Gastroesophageal sphincter (tissue), 4 donors: ENCODE measurements around the gene ARL16. TPM values are rescaled to one million over a fixed set of nuclear protein-coding genes. Genes with fewer than 3 reads are reported as not detected.

Experiments used
- ATAC-seq: fragments of 150-250 bp; one replicate; pipeline ENCODE4 v1.9.1; 2016; ENCODE audit warnings: mild to moderate bottlenecking, moderate library complexity
- H3K27ac ChIP-seq, 4 donors: fragments of 200-600 bp; sonication (generic) in 3 of 4; 1 replicate in 3 of 4; 2 replicates in 1 of 4; pipeline ENCODE4 v1.5.1; 2016 to 2019
- H3K27me3 ChIP-seq: fragments of 200-600 bp; sonication (generic); one replicate; pipeline ENCODE4 v1.5.1; 2019
- H3K36me3 ChIP-seq, 2 donors: fragments of 200-600 bp; sonication (generic); one replicate each; pipeline ENCODE4 v1.5.1; 2019; ENCODE audit warnings: control low read depth in 1 of 2
- H3K4me1 ChIP-seq, 3 donors: fragments of 200-600 bp; sonication (generic); 1 replicate in 2 of 3; 2 replicates in 1 of 3; pipeline ENCODE4 v1.5.1; 2016 to 2019; ENCODE audit warnings: control low read depth in 2 of 3
- H3K4me3 ChIP-seq, 2 donors: fragments of 200-600 bp; sonication (generic); one replicate each; pipeline ENCODE4 v1.5.1; 2019; ENCODE audit warnings: mild to moderate bottlenecking in 1 of 2, moderate library complexity in 1 of 2
- H3K9me3 ChIP-seq, 3 donors: fragments of 200-600 bp; sonication (generic); one replicate each; pipeline ENCODE4 v1.5.1; 2017 to 2019; ENCODE audit warnings: control low read depth in 2 of 3
- EP300 ChIP-seq: sonication (generic); formaldehyde crosslinking; IDR thresholded peaks from one replicate; pipeline ENCODE4 v1.6.1; 2017; ENCODE audit warnings: antibody characterized with exemption, mild to moderate bottlenecking
- POLR2A ChIP-seq, 2 donors: fragments of 450-650 bp; IDR thresholded peaks; one replicate each; pipeline ENCODE4 v1.6.1; 2017; ENCODE audit warnings: antibody characterized with exemption in 2 of 2, mild to moderate bottlenecking in 2 of 2, moderate library complexity in 1 of 2
- POLR2AphosphoS5 ChIP-seq: sonication (generic); formaldehyde crosslinking; IDR thresholded peaks from one replicate; pipeline ENCODE4 v1.6.1; 2017; ENCODE audit warnings: antibody characterized with exemption
- WGBS, 2 donors: methylation state at CpG; one replicate each; pipeline ENCODE4 v1.1.5; 2018; ENCODE audit warnings: low coverage in 1 of 2; 5-methylcytosine and 5-hydroxymethylcytosine counted together
- total RNA-seq, 4 donors: library from RNA; depleted of rRNA; stranded (reverse); fragments of >200 nt; gene quantifications; one replicate each; pipeline ENCODE4 v1.1.0, GENCODE V29; 2016
- TF ChIP-seq, protein P1 (sequence below), 4 experiments: fragments of 200-600 bp in 2 of 4; fragments of 450-650 bp in 2 of 4; sonication (generic) in 1 of 4; IDR thresholded peaks; one replicate each; pipeline ENCODE4 v1.5.1; 2017 to 2019; ENCODE audit warnings: antibody characterized with exemption in 4 of 4, mild to moderate bottlenecking in 2 of 4, moderate library complexity in 2 of 4

ARL16 gene
- total RNA-seq, 4 donors from 2014 or later, result 26.2 to 52.8 (median 30.2) TPM

DNA sequence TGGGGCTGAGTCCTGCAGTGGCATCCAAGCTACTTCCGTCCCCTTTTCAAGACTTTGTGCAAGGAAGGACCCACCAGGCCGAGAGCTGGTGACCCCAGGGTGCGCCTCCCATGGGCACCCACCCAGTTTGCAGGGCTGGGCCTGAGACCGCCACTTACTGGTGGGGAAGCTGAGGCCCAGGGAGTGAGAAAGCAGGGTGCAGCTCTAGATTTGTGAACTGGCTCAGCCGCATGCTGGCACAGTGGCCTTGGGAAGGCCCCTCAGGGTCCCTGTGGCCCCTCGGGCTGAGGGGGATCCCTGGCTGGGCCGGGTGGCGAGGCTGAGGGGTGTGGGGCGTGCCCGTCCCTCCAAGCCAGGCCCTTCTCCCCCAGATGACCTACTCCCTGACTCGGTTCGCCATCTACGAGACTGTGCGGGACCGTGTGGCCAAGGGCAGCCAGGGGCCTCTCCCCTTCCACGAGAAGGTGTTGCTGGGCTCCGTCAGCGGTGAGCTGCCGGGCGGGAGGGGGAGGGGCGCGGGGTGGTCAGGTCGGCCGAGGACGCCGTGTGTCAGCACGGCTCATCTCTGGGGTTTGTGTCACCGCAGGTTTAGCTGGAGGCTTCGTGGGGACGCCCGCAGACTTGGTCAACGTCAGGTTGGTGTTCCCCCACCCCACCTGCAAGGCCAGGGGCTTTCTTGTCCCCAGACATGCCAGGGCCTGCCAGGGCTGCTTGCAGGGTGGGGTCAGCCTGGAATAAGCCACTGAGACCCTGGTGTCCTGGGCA is 31.7 kb upstream of the ARL16 start:
- WGBS, 2 donors, result no CpG with 5 or more reads among the region's 32 CpGs
- no peaks in the 10 kb centered on the region for H3K9me3 ChIP-seq
- H3K27ac ChIP-seq, result no peak overlapping the region
- H3K27me3 ChIP-seq, result no peaks in the 10 kb centered on the region
- ATAC-seq, result no peak
- H3K4me3 ChIP-seq, result no peak overlapping the region
- H3K36me3 ChIP-seq, result peaks cover 0 to 25% of the 10 kb centered on the region in 2 donors
- no peak for TF ChIP-seq POLR2AphosphoS5
- no peak for TF ChIP-seq POLR2A (IDR thresholded peaks at IDR 0.05)
- TF ChIP-seq EP300, result no peak
- TF ChIP-seq, protein P1, sequence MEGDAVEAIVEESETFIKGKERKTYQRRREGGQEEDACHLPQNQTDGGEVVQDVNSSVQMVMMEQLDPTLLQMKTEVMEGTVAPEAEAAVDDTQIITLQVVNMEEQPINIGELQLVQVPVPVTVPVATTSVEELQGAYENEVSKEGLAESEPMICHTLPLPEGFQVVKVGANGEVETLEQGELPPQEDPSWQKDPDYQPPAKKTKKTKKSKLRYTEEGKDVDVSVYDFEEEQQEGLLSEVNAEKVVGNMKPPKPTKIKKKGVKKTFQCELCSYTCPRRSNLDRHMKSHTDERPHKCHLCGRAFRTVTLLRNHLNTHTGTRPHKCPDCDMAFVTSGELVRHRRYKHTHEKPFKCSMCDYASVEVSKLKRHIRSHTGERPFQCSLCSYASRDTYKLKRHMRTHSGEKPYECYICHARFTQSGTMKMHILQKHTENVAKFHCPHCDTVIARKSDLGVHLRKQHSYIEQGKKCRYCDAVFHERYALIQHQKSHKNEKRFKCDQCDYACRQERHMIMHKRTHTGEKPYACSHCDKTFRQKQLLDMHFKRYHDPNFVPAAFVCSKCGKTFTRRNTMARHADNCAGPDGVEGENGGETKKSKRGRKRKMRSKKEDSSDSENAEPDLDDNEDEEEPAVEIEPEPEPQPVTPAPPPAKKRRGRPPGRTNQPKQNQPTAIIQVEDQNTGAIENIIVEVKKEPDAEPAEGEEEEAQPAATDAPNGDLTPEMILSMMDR (IDR thresholded peaks at IDR 0.05), result no peak
- H3K4me1 ChIP-seq, result peaks cover 0 to 37% (median 26%) of the 10 kb centered on the region in 3 donors

DNA sequence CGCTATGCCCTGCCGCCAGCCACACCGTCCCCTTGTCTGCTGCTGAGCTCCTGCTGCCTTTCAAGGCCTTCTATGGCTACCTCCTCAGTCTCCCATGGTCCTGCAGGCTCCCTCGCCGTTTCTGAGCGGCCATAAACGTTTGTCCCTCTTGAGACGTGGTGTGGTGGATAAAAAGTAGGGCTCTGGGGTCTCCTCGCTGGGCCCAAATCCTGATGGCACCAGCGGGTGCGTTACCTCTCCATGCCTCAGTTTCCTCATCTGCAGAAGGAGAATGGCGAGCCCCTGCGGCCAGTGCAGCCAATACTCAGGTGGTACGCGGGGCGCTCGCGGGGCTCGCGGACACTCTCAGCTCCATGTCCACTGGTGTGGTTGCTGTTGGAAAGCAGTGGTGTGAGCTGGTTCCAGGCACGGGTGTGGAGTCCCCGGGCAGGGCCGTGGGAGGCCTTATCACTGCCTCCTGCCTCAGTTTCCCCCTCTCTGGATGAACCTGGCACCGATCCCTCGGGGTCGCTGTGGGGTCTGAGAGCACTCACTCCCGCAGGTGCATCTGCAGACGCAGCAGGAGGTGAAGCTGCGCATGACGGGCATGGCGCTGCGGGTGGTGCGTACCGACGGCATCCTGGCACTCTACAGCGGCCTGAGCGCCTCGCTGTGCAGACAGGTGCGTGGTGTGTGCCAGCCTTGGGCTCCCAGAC is 31.0 kb upstream of the ARL16 start:
- Histone ChIP-seq H3K4me3 (no peak overlapping the region), H3K27ac (no peak overlapping the region), H3K36me3 (peaks cover 0 to 18% of the 10 kb centered on the region in 2 donors)

DNA sequence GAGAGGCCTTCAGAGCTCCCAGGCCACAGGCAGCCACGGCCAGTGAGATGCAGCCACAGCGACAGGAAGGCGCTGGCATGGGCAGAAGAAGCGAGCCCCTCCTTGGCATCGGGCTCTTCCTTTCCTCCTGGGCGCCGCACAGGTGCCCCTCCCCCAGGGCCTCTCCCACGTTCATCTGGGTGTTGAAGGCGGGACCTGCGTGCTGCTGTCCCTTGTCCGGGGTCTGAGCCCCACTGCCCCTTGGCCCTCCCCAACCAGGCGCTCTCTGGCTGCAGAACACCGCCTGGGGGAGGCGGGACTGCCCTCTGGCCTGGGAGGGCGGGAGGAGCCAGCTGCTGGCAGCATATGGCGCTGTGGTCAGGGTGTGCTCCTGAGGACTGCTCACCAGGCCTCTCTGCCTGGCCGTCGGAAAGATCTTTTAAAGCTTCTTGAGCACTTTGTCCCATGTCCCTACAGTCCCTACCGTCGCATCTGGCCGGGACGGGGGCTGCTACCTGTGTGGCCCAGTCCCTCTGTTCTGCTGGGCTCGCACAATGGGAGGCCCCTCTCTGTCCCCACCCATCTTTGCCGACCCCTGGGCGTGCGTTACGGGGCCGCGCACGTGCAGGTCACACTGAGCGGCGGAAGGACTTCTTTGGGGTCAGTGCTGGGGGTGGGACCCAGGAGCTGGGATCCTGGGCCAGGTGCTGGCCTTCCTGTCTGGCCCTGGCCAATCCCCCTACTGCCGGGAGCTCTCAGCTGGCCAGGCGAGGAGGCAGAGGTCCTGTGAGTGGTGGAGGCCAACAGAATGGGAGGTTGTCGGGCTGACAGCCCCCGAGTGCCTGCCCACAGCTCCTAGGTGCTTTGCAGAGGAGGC is 30.2 kb upstream of the ARL16 start:
- H3K4me1 ChIP-seq, result peaks cover 0 to 41% (median 28%) of the 10 kb centered on the region in 3 donors
- TF ChIP-seq EP300, result no peak
- TF ChIP-seq POLR2A (IDR thresholded peaks at IDR 0.05), result no peak
- TF ChIP-seq, protein P1 (IDR thresholded peaks at IDR 0.05), result no peak
- no peak for TF ChIP-seq POLR2AphosphoS5
- no peak overlapping the region for H3K27ac ChIP-seq
- no peak overlapping the region for H3K4me3 ChIP-seq
- peaks cover 0 to 16% of the 10 kb centered on the region in 2 donors for H3K36me3 ChIP-seq
- no peaks in the 10 kb centered on the region for H3K27me3 ChIP-seq
- WGBS, 2 donors, result 67 to 81% methylated on average over 3 of the region's 36 CpGs
- no peak for ATAC-seq
- no peaks in the 10 kb centered on the region for H3K9me3 ChIP-seq

More for the DNA sequence above, 31.0 kb upstream of the ARL16 start:
- 95% methylated on average over 14 of the region's 39 CpGs; no CpG with 5 or more reads in 1 of the 2 donors for WGBS, 2 donors
- no peaks in the 10 kb centered on the region for H3K27me3 ChIP-seq
- ATAC-seq, result no peak
- no peak for TF ChIP-seq EP300
- TF ChIP-seq POLR2AphosphoS5, result no peak
- TF ChIP-seq POLR2A (IDR thresholded peaks at IDR 0.05), result no peak
- TF ChIP-seq, protein P1 (IDR thresholded peaks at IDR 0.05), result no peak
- H3K4me1 ChIP-seq, result peaks cover 0 to 41% (median 28%) of the 10 kb centered on the region in 3 donors
- no peaks in the 10 kb centered on the region for H3K9me3 ChIP-seq

DNA sequence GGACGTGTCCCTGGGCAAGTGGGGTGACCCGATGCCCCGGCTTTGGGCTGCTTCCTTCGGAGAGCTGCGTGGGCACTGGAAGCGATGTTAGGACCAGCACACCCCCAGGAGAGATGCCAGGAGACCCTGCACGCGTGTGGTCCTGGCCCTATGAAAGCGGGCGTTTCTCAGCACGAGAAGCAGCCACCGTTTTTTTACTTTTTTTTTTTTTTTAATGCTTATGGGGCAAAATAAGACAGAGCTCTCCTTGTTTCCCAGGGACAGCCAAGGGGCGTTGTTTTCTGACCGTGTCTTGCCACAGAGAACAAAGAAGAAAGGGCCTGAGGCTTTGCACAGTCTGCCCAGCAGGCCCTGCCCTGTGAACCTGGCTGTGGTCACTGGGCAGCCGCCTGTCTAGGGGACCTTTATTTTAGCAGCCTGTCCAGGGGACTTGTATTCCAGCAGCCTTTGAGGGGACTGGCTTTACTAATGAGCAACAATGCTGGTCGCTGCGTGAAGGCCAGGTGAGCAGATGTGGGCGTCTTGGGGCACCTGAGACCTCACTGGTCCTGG is 29.5 kb upstream of the ARL16 start:
- Histone ChIP-seq H3K36me3 (peaks cover 0 to 14% of the 10 kb centered on the region in 2 donors), H3K9me3 (no peaks in the 10 kb centered on the region), H3K4me1 (peaks cover 0 to 41% (median 28%) of the 10 kb centered on the region in 3 donors), H3K4me3 (peak overlapping the region; percentile 75 to 87), H3K27ac (peak overlapping the region in 2 of 4 donors; percentile 68 to 77), H3K27me3 (no peaks in the 10 kb centered on the region)
- no peak for ATAC-seq
- 22 to 100% methylated on average over 1 to 12 of the region's 18 CpGs for WGBS, 2 donors
- TF ChIP-seq EP300, result no peak
- no peak for TF ChIP-seq POLR2AphosphoS5
- no peak for TF ChIP-seq POLR2A (IDR thresholded peaks at IDR 0.05)
- TF ChIP-seq, protein P1 (IDR thresholded peaks at IDR 0.05), result no peak
